Astrocyte (in vitro differentiated cells and primary cell): ENCODE results near the gene RND2.

Experiments
- CTCF ChIP-seq: IDR thresholded peaks from 2 replicates; pipeline ENCODE4 v1.5.1; 2011; ENCODE audit warnings: low read depth, mild to moderate bottlenecking, inconsistent platforms, low read length, moderate library complexity; ENCODE audit not compliant: insufficient read depth
- EZH2 ChIP-seq: IDR thresholded peaks from 2 replicates; pipeline ENCODE4 v1.6.1; 2012; ENCODE audit warnings: mild to moderate bottlenecking, low read length, inconsistent platforms; ENCODE audit not compliant: insufficient read depth

DNA sequence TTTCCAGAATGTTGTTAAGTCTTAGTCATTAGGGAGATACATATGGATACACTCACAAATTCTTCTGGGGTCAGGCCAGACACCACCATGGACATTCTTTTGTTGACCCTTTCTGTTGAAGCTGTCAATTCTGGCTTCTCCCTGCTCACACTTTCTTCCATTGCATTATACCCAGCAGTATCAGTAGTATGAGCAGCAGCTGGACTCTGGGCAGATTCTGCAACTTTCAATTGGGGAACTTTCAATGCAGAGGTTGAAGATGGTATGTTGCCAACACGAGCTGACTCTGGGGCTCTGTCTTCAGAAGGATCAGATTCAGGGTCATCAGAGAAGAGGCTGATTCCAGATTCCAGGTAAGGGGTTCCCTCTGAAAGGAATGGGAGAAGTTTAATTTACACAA, 45.8 kb downstream of the RND2 start:
- TF ChIP-seq CTCF (no peak), EZH2 (no peak)
